Central memory CD8-positive, alpha-beta T cell (primary cell): Measurements from ENCODE around the gene MT1X.

ENCODE experiments used
- ATAC-seq: fragments of 150-1000 bp; cut with Tn5 transposase; replicated peaks from 2 replicates; pipeline ENCODE4 v1.10.0; 2022; ENCODE audit warnings: mild to moderate bottlenecking, moderate FRiP score, moderate number of reproducible peaks; ENCODE audit not compliant: poor library complexity, severe bottlenecking; ENCODE audit errors: extremely low read depth
- DNase-seq, 2 donors: peaks; one replicate each; pipeline ENCODE4 v3.0.0; 2021; ENCODE audit warnings: low spot score in 2 of 2
- H3K27ac Mint-ChIP-seq: one replicate; pipeline ENCODE4 v1.8.0; 2022; ENCODE audit warnings: low read depth, mild to moderate bottlenecking, moderate library complexity, mixed read lengths
- H3K27me3 Mint-ChIP-seq: one replicate; pipeline ENCODE4 v1.8.0; 2022; ENCODE audit warnings: mixed read lengths
- H3K36me3 Mint-ChIP-seq: one replicate; pipeline ENCODE4 v1.8.0; 2022; ENCODE audit warnings: mild to moderate bottlenecking, moderate library complexity, mixed read lengths; ENCODE audit not compliant: insufficient read depth
- H3K4me1 Mint-ChIP-seq: one replicate; pipeline ENCODE4 v1.8.0; 2022; ENCODE audit warnings: mixed read lengths
- H3K4me3 Mint-ChIP-seq: one replicate; pipeline ENCODE4 v1.8.0; 2022; ENCODE audit warnings: mild to moderate bottlenecking, moderate library complexity, mixed read lengths
- H3K9me3 Mint-ChIP-seq: one replicate; pipeline ENCODE4 v1.8.0; 2022; ENCODE audit warnings: mixed read lengths

The MT1X gene

GRCh38 chr16:56675685-56676210 is 6.5 kb upstream of the MT1X start:
- H3K4me1 Mint-ChIP-seq = peaks cover 7% of the 10 kb centered on the region
- no peaks in the 10 kb centered on the region for H3K9me3 Mint-ChIP-seq
- peak overlapping the region; percentile 63 for H3K4me3 Mint-ChIP-seq
- DNase-seq (no peak), ATAC-seq (peak; percentile 73)
- no peak overlapping the region for H3K27ac Mint-ChIP-seq
- peaks cover 57% of the 10 kb centered on the region for H3K27me3 Mint-ChIP-seq
- H3K36me3 Mint-ChIP-seq = no peaks in the 10 kb centered on the region

GRCh38 chr16:56677474-56677873 is 4.8 kb upstream of the MT1X start:
- H3K4me1 Mint-ChIP-seq = peaks cover 16% of the 10 kb centered on the region
- no peak for ATAC-seq
- no peak for DNase-seq
- no peak overlapping the region for H3K27ac Mint-ChIP-seq
- no peak overlapping the region for H3K4me3 Mint-ChIP-seq
- peaks cover 8% of the 10 kb centered on the region for H3K36me3 Mint-ChIP-seq
- H3K27me3 Mint-ChIP-seq = peaks cover 40% of the 10 kb centered on the region
- H3K9me3 Mint-ChIP-seq = no peaks in the 10 kb centered on the region

- H3K4me1 Mint-ChIP-seq = peaks cover 28% of the 10 kb centered on the region
- peaks cover 12% of the 10 kb centered on the region for H3K36me3 Mint-ChIP-seq
- H3K4me3 Mint-ChIP-seq = no peak overlapping the region
- no peak overlapping the region for H3K27ac Mint-ChIP-seq
- peaks cover 23% of the 10 kb centered on the region for H3K27me3 Mint-ChIP-seq
- DNase-seq (no peak), ATAC-seq (no peak)
- H3K9me3 Mint-ChIP-seq = no peaks in the 10 kb centered on the region
Measured at GRCh38 chr16:56679078-56679730, 3.1 kb upstream of the MT1X start.

GRCh38 chr16:56679818-56680217 is 2.5 kb upstream of the MT1X start:
- Mint-ChIP-seq H3K9me3 (no peaks in the 10 kb centered on the region), H3K27me3 (peaks cover 17% of the 10 kb centered on the region), H3K4me3 (no peak overlapping the region), H3K36me3 (peaks cover 12% of the 10 kb centered on the region), H3K27ac (no peak overlapping the region), H3K4me1 (peaks cover 29% of the 10 kb centered on the region)
- ATAC-seq (no peak), DNase-seq (no peak)

GRCh38 chr16:56682703-56683397 is 580 bp downstream of the MT1X start:
- Mint-ChIP-seq H3K27ac (peak overlapping the region; percentile 92), H3K27me3 (no peaks in the 10 kb centered on the region)
- peak; percentile 9 for ATAC-seq

GRCh38 chr16:56683424-56684172 is 1.3 kb downstream of the MT1X start:
- Mint-ChIP-seq H3K36me3 (peaks cover 12% of the 10 kb centered on the region), H3K4me3 (peak overlapping the region; percentile 93), H3K9me3 (no peaks in the 10 kb centered on the region), H3K27ac (no peak overlapping the region), H3K4me1 (peaks cover 23% of the 10 kb centered on the region), H3K27me3 (no peaks in the 10 kb centered on the region)
- ATAC-seq (no peak), DNase-seq (no peak)

More at GRCh38 chr16:56682703-56683397, 580 bp downstream of the MT1X start:
- Mint-ChIP-seq H3K4me1 (peaks cover 23% of the 10 kb centered on the region), H3K9me3 (no peaks in the 10 kb centered on the region), H3K4me3 (peak overlapping the region; percentile 93), H3K36me3 (peaks cover 12% of the 10 kb centered on the region)
- no peak for DNase-seq

GRCh38 chr16:56684256-56684925 is 2.1 kb downstream of the MT1X start:
- DNase-seq (no peak), ATAC-seq (no peak)
- peaks cover 12% of the 10 kb centered on the region for H3K36me3 Mint-ChIP-seq
- no peak overlapping the region for H3K27ac Mint-ChIP-seq
- peaks cover 23% of the 10 kb centered on the region for H3K4me1 Mint-ChIP-seq
- H3K9me3 Mint-ChIP-seq = no peaks in the 10 kb centered on the region
- peak overlapping the region; percentile 93 for H3K4me3 Mint-ChIP-seq
- H3K27me3 Mint-ChIP-seq = no peaks in the 10 kb centered on the region

GRCh38 chr16:56684926-56685590 is 2.8 kb downstream of the MT1X start:
- Mint-ChIP-seq H3K27ac (no peak overlapping the region), H3K36me3 (peaks cover 12% of the 10 kb centered on the region), H3K9me3 (no peaks in the 10 kb centered on the region), H3K4me1 (peaks cover 23% of the 10 kb centered on the region), H3K4me3 (no peak overlapping the region), H3K27me3 (no peaks in the 10 kb centered on the region)
- ATAC-seq (no peak), DNase-seq (no peak)

- H3K9me3 Mint-ChIP-seq = no peaks in the 10 kb centered on the region
- no peak overlapping the region for H3K4me3 Mint-ChIP-seq
- peaks cover 11% of the 10 kb centered on the region for H3K36me3 Mint-ChIP-seq
- DNase-seq = no peak
- peaks cover 17% of the 10 kb centered on the region for H3K4me1 Mint-ChIP-seq
- ATAC-seq = no peak
- no peak overlapping the region for H3K27ac Mint-ChIP-seq
- no peaks in the 10 kb centered on the region for H3K27me3 Mint-ChIP-seq
Measured at GRCh38 chr16:56686758-56687157, 4.5 kb downstream of the MT1X start.

GRCh38 chr16:56688762-56689161 is 6.5 kb downstream of the MT1X start:
- H3K9me3 Mint-ChIP-seq = no peaks in the 10 kb centered on the region
- H3K36me3 Mint-ChIP-seq = no peaks in the 10 kb centered on the region
- H3K4me1 Mint-ChIP-seq = peaks cover 6% of the 10 kb centered on the region
- ATAC-seq (no peak), DNase-seq (no peak)
- no peak overlapping the region for H3K27ac Mint-ChIP-seq
- H3K27me3 Mint-ChIP-seq = no peaks in the 10 kb centered on the region
- no peak overlapping the region for H3K4me3 Mint-ChIP-seq

GRCh38 chr16:56689171-56689570 is 6.9 kb downstream of the MT1X start:
- Mint-ChIP-seq H3K36me3 (no peaks in the 10 kb centered on the region), H3K4me3 (no peak overlapping the region), H3K9me3 (no peaks in the 10 kb centered on the region), H3K27me3 (no peaks in the 10 kb centered on the region), H3K27ac (no peak overlapping the region), H3K4me1 (peaks cover 2% of the 10 kb centered on the region)
- no peak for DNase-seq
- ATAC-seq = no peak
